Small intestine (tissue), 7 donors: ENCODE data around the gene SELENOM. TPM values are rescaled to one million over a fixed set of nuclear protein-coding genes. Genes with fewer than 3 reads are reported as not detected.

Source experiments
- DNase-seq, 2 donors: peaks; one replicate each; pipeline versions ENCODE4 v3.0.0 to v3.0.0-alpha.2; 2013
- FAIRE-seq: peaks from 2 replicates; lab custom pipeline; 2012; peaks lifted over from hg19 to GRCh38; lab: Jason Lieb, UNC
- H3K27ac ChIP-seq, 3 donors: one replicate each; pipeline ENCODE4 v1.5.1; 2013; ENCODE audit warnings: low read length in 2 of 3, mild to moderate bottlenecking in 2 of 3, control low read depth in 1 of 3, inconsistent platforms in 1 of 3, low read depth in 1 of 3, moderate library complexity in 1 of 3
- H3K27me3 ChIP-seq, 3 donors: one replicate each; pipeline ENCODE4 v1.6.1; 2013; ENCODE audit warnings: low read length in 3 of 3, inconsistent platforms in 1 of 3; ENCODE audit not compliant: control insufficient read depth in 3 of 3, insufficient read depth in 3 of 3
- H3K36me3 ChIP-seq, 3 donors: one replicate each; pipeline ENCODE4 v1.6.1; 2013; ENCODE audit warnings: low read length in 3 of 3, inconsistent platforms in 1 of 3, low read depth in 1 of 3, mild to moderate bottlenecking in 1 of 3, moderate library complexity in 1 of 3; ENCODE audit not compliant: control insufficient read depth in 3 of 3, insufficient read depth in 2 of 3
- H3K4me1 ChIP-seq, 3 donors: one replicate each; pipeline ENCODE4 v1.6.1; 2013; ENCODE audit warnings: low read length in 2 of 3, inconsistent platforms in 1 of 3, low read depth in 1 of 3, mild to moderate bottlenecking in 1 of 3, moderate library complexity in 1 of 3; ENCODE audit not compliant: control insufficient read depth in 3 of 3, insufficient read depth in 2 of 3
- H3K4me3 ChIP-seq, 3 donors: one replicate each; pipeline ENCODE4 v1.5.1; 2013; ENCODE audit warnings: low read length in 3 of 3, control low read depth in 1 of 3, inconsistent platforms in 1 of 3, low read depth in 1 of 3, mild to moderate bottlenecking in 1 of 3, moderate library complexity in 1 of 3
- H3K9me3 ChIP-seq, 2 donors: one replicate each; pipeline ENCODE4 v1.6.1; 2013; ENCODE audit warnings: low read depth in 1 of 2, low read length in 1 of 2; ENCODE audit not compliant: control insufficient read depth in 2 of 2, insufficient read depth in 1 of 2
- WGBS, 3 donors: extraction: QIAGEN DNeasy Blood & Tissue Kit; methylation state at CpG; one replicate each; pipeline ENCODE4 v1.1.7; 2013; 5-methylcytosine and 5-hydroxymethylcytosine counted together
- polyA plus RNA-seq, 4 donors: library from polyadenylated mRNA; stranded (reverse) in 3 of 4; unstranded in 1 of 4; fragments of 200-250 nt in 3 of 4; fragments of 120-200 nt in 1 of 4; gene quantifications; one replicate each; pipeline versions ENCODE4 v1.2.1 to v1.2.3, GENCODE V29; 2013
- donor health status: healthy with polysubstance abuse.
- donor health status: control.
- donor health status: control.
- donor health status: Bipolar disorder and iron deficiency.
- donor health status: healthy.

SELENOM gene
- polyA plus RNA-seq, 4 donors, result 14.8 to 163 (median 69.2) TPM

GRCh38 chr22:31090217-31091085, 16.9 kb downstream of the SELENOM start:
- DNase-seq (peak in 1 of 2 donors; percentile 1), FAIRE-seq (no peak)
- H3K4me1 ChIP-seq, result peaks cover 0 to 16% (median 0%) of the 10 kb centered on the region in 3 donors
- WGBS, 3 donors, result 84 to 89% (median 84%) methylated on average over 12 to 15 of the region's 15 CpGs
- no peaks in the 10 kb centered on the region for H3K9me3 ChIP-seq
- H3K36me3 ChIP-seq, result peaks cover 0 to 100% (median 9%) of the 10 kb centered on the region in 3 donors
- H3K27me3 ChIP-seq, result no peaks in the 10 kb centered on the region
- peak overlapping the region in 2 of 3 donors; percentile 37 to 39 for H3K27ac ChIP-seq
- no peak overlapping the region for H3K4me3 ChIP-seq

GRCh38 chr22:31089160-31090100, 17.9 kb downstream of the SELENOM start:
- Histone ChIP-seq H3K4me1 (peaks cover 0 to 18% (median under 1%) of the 10 kb centered on the region in 3 donors), H3K27me3 (no peaks in the 10 kb centered on the region), H3K27ac (peak overlapping the region in 2 of 3 donors; percentile 36 to 39), H3K4me3 (no peak overlapping the region), H3K9me3 (no peaks in the 10 kb centered on the region), H3K36me3 (peaks cover 0 to 94% (median 6%) of the 10 kb centered on the region in 3 donors)
- FAIRE-seq (no peak), DNase-seq (peak in 1 of 2 donors; percentile 42)
- WGBS, 3 donors, result 71 to 83% (median 74%) methylated on average over 9 of the region's 9 CpGs

- Histone ChIP-seq H3K36me3 (peaks cover 0 to 94% (median 6%) of the 10 kb centered on the region in 3 donors), H3K27ac (peak overlapping the region in 1 of 3 donors; percentile 36), H3K4me3 (no peak overlapping the region), H3K4me1 (peaks cover 0 to 28% (median 7%) of the 10 kb centered on the region in 3 donors), H3K27me3 (no peaks in the 10 kb centered on the region), H3K9me3 (no peaks in the 10 kb centered on the region)
- FAIRE-seq, result no peak
- no peak for DNase-seq
- 86 to 91% (median 87%) methylated on average over 26 of the region's 26 CpGs for WGBS, 3 donors
Observed at GRCh38 chr22:31088233-31088986, 19.0 kb downstream of the SELENOM start.

GRCh38 chr22:31087744-31088215, 19.6 kb downstream of the SELENOM start:
- Histone ChIP-seq H3K36me3 (peaks cover 0 to 94% (median 1%) of the 10 kb centered on the region in 3 donors), H3K27me3 (no peaks in the 10 kb centered on the region), H3K4me3 (no peak overlapping the region), H3K27ac (no peak overlapping the region), H3K4me1 (peaks cover 3 to 34% (median 7%) of the 10 kb centered on the region in 3 donors), H3K9me3 (no peaks in the 10 kb centered on the region)
- DNase-seq (no peak), FAIRE-seq (no peak)
- 91 to 93% (median 93%) methylated on average over 21 of the region's 21 CpGs for WGBS, 3 donors

- DNase-seq, result no peak
- no peak for FAIRE-seq
- no peak overlapping the region for H3K27ac ChIP-seq
Observed at GRCh38 chr22:31086703-31087330, 20.6 kb downstream of the SELENOM start.

GRCh38 chr22:31085928-31086327, 21.4 kb downstream of the SELENOM start:
- H3K4me1 ChIP-seq, result peaks cover 5 to 46% (median 10%) of the 10 kb centered on the region in 3 donors

More at GRCh38 chr22:31086703-31087330, 20.6 kb downstream of the SELENOM start:
- 26 to 53% (median 34%) methylated on average over 8 of the region's 8 CpGs for WGBS, 3 donors
- Histone ChIP-seq H3K27me3 (no peaks in the 10 kb centered on the region), H3K4me3 (no peak overlapping the region), H3K36me3 (peaks cover 0 to 93% (median 0%) of the 10 kb centered on the region in 3 donors), H3K4me1 (peaks cover 5 to 44% (median 7%) of the 10 kb centered on the region in 3 donors), H3K9me3 (no peaks in the 10 kb centered on the region)

GRCh38 chr22:31085493-31085824, 21.9 kb downstream of the SELENOM start:
- Histone ChIP-seq H3K27ac (peak overlapping the region in 2 of 3 donors; percentile 95), H3K36me3 (peaks cover 0 to 80% (median 0%) of the 10 kb centered on the region in 3 donors), H3K27me3 (no peaks in the 10 kb centered on the region), H3K4me3 (peak overlapping the region; percentile 34 to 98 (median 80)), H3K9me3 (no peaks in the 10 kb centered on the region), H3K4me1 (peaks cover 5 to 48% (median 10%) of the 10 kb centered on the region in 3 donors)
- WGBS, 3 donors, result 5 to 13% (median 9%) methylated on average over 7 to 13 of the region's 13 CpGs
- FAIRE-seq, result no peak
- no peak for DNase-seq

More at GRCh38 chr22:31085928-31086327, 21.4 kb downstream of the SELENOM start:
- H3K4me3 ChIP-seq, result peak overlapping the region in 1 of 3 donors; percentile 98
- no peaks in the 10 kb centered on the region for H3K9me3 ChIP-seq
- H3K36me3 ChIP-seq, result peaks cover 0 to 84% (median 0%) of the 10 kb centered on the region in 3 donors
- 77 to 95% (median 88%) methylated on average over 3 of the region's 3 CpGs for WGBS, 3 donors
- peak overlapping the region in 2 of 3 donors; percentile 55 to 95 for H3K27ac ChIP-seq
- no peaks in the 10 kb centered on the region for H3K27me3 ChIP-seq
- DNase-seq (no peak), FAIRE-seq (no peak)
